Uterus (tissue), 4 donors: ENCODE measurements around the gene AKAP7. TPM values are rescaled to one million over a fixed set of nuclear protein-coding genes. Genes with fewer than 3 reads are reported as not detected.

Experiments
- DNase-seq, 2 donors: peaks; one replicate each; pipeline ENCODE4 v3.0.0-alpha.2; 2019 to 2020
- H3K27ac ChIP-seq, 2 donors: fragments of 200-600 bp; sonication (generic); 1 replicate in 1 of 2; 2 replicates in 1 of 2; pipeline ENCODE4 v1.5.1; 2016 to 2018
- H3K27me3 ChIP-seq, 2 donors: fragments of 200-600 bp; sonication (generic); one replicate each; pipeline ENCODE4 v1.5.1; 2018 to 2019; ENCODE audit warnings: control low read depth in 1 of 2
- H3K36me3 ChIP-seq, 2 donors: fragments of 200-600 bp; sonication (generic); one replicate each; pipeline ENCODE4 v1.5.1; 2019; ENCODE audit warnings: control low read depth in 1 of 2
- H3K4me1 ChIP-seq, 2 donors: fragments of 200-600 bp; sonication (generic); one replicate each; pipeline ENCODE4 v1.5.1; 2018 to 2019; ENCODE audit warnings: control low read depth in 1 of 2
- H3K4me3 ChIP-seq, 2 donors: fragments of 200-600 bp; sonication (generic); 1 replicate in 1 of 2; 2 replicates in 1 of 2; pipeline ENCODE4 v1.5.1; 2018 to 2019; ENCODE audit warnings: mild to moderate bottlenecking in 1 of 2
- H3K9me3 ChIP-seq, 2 donors: fragments of 200-600 bp; sonication (generic); one replicate each; pipeline ENCODE4 v1.5.1; 2019; ENCODE audit warnings: control low read depth in 1 of 2
- CTCF ChIP-seq, 4 experiments: fragments of 200-600 bp in 2 of 4; fragments of 450-650 bp in 2 of 4; sonication (generic) in 2 of 4; IDR thresholded peaks; one replicate each; pipeline ENCODE4 v1.5.1; 2016 to 2019; ENCODE audit warnings: antibody characterized with exemption in 4 of 4, mild to moderate bottlenecking in 2 of 4, moderate library complexity in 1 of 4
- POLR2A ChIP-seq, 2 donors: fragments of 450-650 bp; IDR thresholded peaks; one replicate each; pipeline ENCODE4 v1.6.1; 2016; ENCODE audit warnings: antibody characterized with exemption in 2 of 2, mild to moderate bottlenecking in 1 of 2, moderate library complexity in 1 of 2
- intact Hi-C: fragments of 100-400 bp; cut with DNase I; formaldehyde crosslinking; loops from one replicate; pipeline ENCODE4 v1.15.1; 2023; ENCODE audit warnings: low total_unique reads
- total RNA-seq, 4 donors: library from RNA; depleted of rRNA in 3 of 4; stranded (reverse); fragments of >200 nt in 3 of 4; gene quantifications; one replicate each; pipeline versions ENCODE4 v1.1.0 to v1.2.4, GENCODE V29; 2014 to 2023
- donor health status: DM: yes; HTN: yes; CAD: no.

AKAP7 gene
- total RNA-seq, 4 donors from 2014 or later, result 7.4 to 25.3 (median 21.3) TPM

GRCh38 chr6:131262060-131262459 is 126.8 kb downstream of the AKAP7 start:
- Histone ChIP-seq H3K36me3 (no peaks in the 10 kb centered on the region), H3K4me1 (no peaks in the 10 kb centered on the region)
- intact Hi-C loops, result no loop called here

GRCh38 chr6:131265939-131266338 is 130.7 kb downstream of the AKAP7 start:
- TF ChIP-seq POLR2A (IDR thresholded peaks at IDR 0.05) (no peak), CTCF (IDR thresholded peaks at IDR 0.05) (no peak)
- H3K4me3 ChIP-seq, result no peak overlapping the region
- H3K4me1 ChIP-seq, result no peaks in the 10 kb centered on the region
- H3K36me3 ChIP-seq, result no peaks in the 10 kb centered on the region
- intact Hi-C loops, result no loop called here
- H3K27me3 ChIP-seq, result no peaks in the 10 kb centered on the region
- no peak for DNase-seq
- H3K27ac ChIP-seq, result no peak overlapping the region
- no peaks in the 10 kb centered on the region for H3K9me3 ChIP-seq

More at GRCh38 chr6:131262060-131262459, 126.8 kb downstream of the AKAP7 start:
- TF ChIP-seq CTCF (IDR thresholded peaks at IDR 0.05), result no peak
- no peak for TF ChIP-seq POLR2A (IDR thresholded peaks at IDR 0.05)
- H3K4me3 ChIP-seq, result no peak overlapping the region
- H3K9me3 ChIP-seq, result no peaks in the 10 kb centered on the region
- no peak overlapping the region for H3K27ac ChIP-seq
- H3K27me3 ChIP-seq, result no peaks in the 10 kb centered on the region
- no peak for DNase-seq

- Histone ChIP-seq H3K27ac (no peak overlapping the region), H3K36me3 (no peaks in the 10 kb centered on the region), H3K9me3 (no peaks in the 10 kb centered on the region), H3K27me3 (no peaks in the 10 kb centered on the region), H3K4me3 (no peak overlapping the region), H3K4me1 (no peaks in the 10 kb centered on the region)
- TF ChIP-seq POLR2A (IDR thresholded peaks at IDR 0.05), result no peak
- no peak for TF ChIP-seq CTCF (IDR thresholded peaks at IDR 0.05)
- DNase-seq, result no peak
- intact Hi-C loops, result no loop called here
Observed at GRCh38 chr6:131268303-131268702, 133.0 kb downstream of the AKAP7 start.

- no peaks in the 10 kb centered on the region for H3K4me1 ChIP-seq
Observed at GRCh38 chr6:131269565-131270391, 134.5 kb downstream of the AKAP7 start.

More at GRCh38 chr6:131269565-131270391, 134.5 kb downstream of the AKAP7 start:
- intact Hi-C loops, result no loop called here
- no peaks in the 10 kb centered on the region for H3K36me3 ChIP-seq
- no peak for DNase-seq
- no peak for TF ChIP-seq POLR2A (IDR thresholded peaks at IDR 0.05)
- TF ChIP-seq CTCF (IDR thresholded peaks at IDR 0.05), result no peak
- H3K27me3 ChIP-seq, result no peaks in the 10 kb centered on the region
- H3K9me3 ChIP-seq, result no peaks in the 10 kb centered on the region
- H3K4me3 ChIP-seq, result no peak overlapping the region
- H3K27ac ChIP-seq, result no peak overlapping the region
